GM18951 (cell line): Measurements from ENCODE around the gene ZNF850.
"Not testable (repeated sequence)": the region's sequence is repeated elsewhere in the genome, so short reads cannot be mapped to it uniquely, and the experiment has no call there.

Experiments used
- POLR2A ChIP-seq: IDR thresholded peaks from 4 replicates; pipeline ENCODE4 v1.6.1; 2011; ENCODE audit warnings: mild to moderate bottlenecking; ENCODE audit not compliant: insufficient read length, insufficient read depth; ENCODE audit errors: extremely low read depth
- in situ Hi-C: fragments of 300-500 bp; cut with MboI; formaldehyde crosslinking; loops from one replicate; pipeline ENCODE4 v1.12.0; 2022; ENCODE audit warnings: low sequenced_read_pairs, mixed read lengths, inconsistent platforms; ENCODE audit not compliant: unreplicated experiment

The ZNF850 gene

GRCh38 chr19:36748431-36749275 lies 24.0 kb downstream of the ZNF850 start:
- in situ Hi-C loops, result no loop called here
- no peak for TF ChIP-seq POLR2A

- in situ Hi-C loops, result no loop called here
- TF ChIP-seq POLR2A, result no peak
Measured at GRCh38 chr19:36747750-36748149, 24.9 kb downstream of the ZNF850 start.

GRCh38 chr19:36745870-36746269 lies 26.7 kb downstream of the ZNF850 start:
- no peak for TF ChIP-seq POLR2A
- in situ Hi-C loops, result no loop called here

- in situ Hi-C loops, result not testable (repeated sequence)
Measured at GRCh38 chr19:36736166-36736565, 36.4 kb downstream of the ZNF850 start.

- no peak for TF ChIP-seq POLR2A
- in situ Hi-C loops, result no loop called here
Measured at GRCh38 chr19:36719687-36720556, 52.7 kb downstream of the ZNF850 start.

GRCh38 chr19:36709423-36709822 lies 63.2 kb downstream of the ZNF850 start:
- no peak for TF ChIP-seq POLR2A
- in situ Hi-C loops, result no loop called here

- no peak for TF ChIP-seq POLR2A
- in situ Hi-C loops, result no loop called here
Measured at GRCh38 chr19:36707134-36707533, 65.5 kb downstream of the ZNF850 start.

- TF ChIP-seq POLR2A, result no peak
- in situ Hi-C loops, result no loop called here
Measured at GRCh38 chr19:36688058-36688457, 84.5 kb downstream of the ZNF850 start.

GRCh38 chr19:36687214-36688056 lies 85.2 kb downstream of the ZNF850 start, which contains the start of gene ZNF567:
Gene ZNF567 (plus strand): TSS chr19:36687612. CDS start chr19:36694868, 7,256 bp downstream.
- peak; percentile 87 for TF ChIP-seq POLR2A
- in situ Hi-C loops, result no loop called here

- in situ Hi-C loops, result no loop called here
- no peak for TF ChIP-seq POLR2A
Measured at GRCh38 chr19:36686365-36687213, 86.0 kb downstream of the ZNF850 start.

GRCh38 chr19:36685835-36686234 lies 86.8 kb downstream of the ZNF850 start:
- no peak for TF ChIP-seq POLR2A
- in situ Hi-C loops, result no loop called here

- TF ChIP-seq POLR2A, result no peak
Measured at GRCh38 chr19:36679455-36679854, 93.2 kb downstream of the ZNF850 start.

More at GRCh38 chr19:36679455-36679854, 93.2 kb downstream of the ZNF850 start:
- in situ Hi-C loops, result no loop called here
